HG03432 (cell line): ENCODE measurements around the gene GLIS1.

Source experiments
- ATAC-seq: cut with Tn5 transposase; IDR thresholded peaks from one replicate; pipeline ENCODE4 v1.9.1; 2021; ENCODE audit warnings: mild to moderate bottlenecking, moderate library complexity; ENCODE audit not compliant: unreplicated experiment

Gene GLIS1

GRCh38 chr1:53553734-53554509 is 185.0 kb downstream of the GLIS1 start:
- no peak for ATAC-seq

- no peak for ATAC-seq
Observed at GRCh38 chr1:53552981-53553733, 185.8 kb downstream of the GLIS1 start.

DNA sequence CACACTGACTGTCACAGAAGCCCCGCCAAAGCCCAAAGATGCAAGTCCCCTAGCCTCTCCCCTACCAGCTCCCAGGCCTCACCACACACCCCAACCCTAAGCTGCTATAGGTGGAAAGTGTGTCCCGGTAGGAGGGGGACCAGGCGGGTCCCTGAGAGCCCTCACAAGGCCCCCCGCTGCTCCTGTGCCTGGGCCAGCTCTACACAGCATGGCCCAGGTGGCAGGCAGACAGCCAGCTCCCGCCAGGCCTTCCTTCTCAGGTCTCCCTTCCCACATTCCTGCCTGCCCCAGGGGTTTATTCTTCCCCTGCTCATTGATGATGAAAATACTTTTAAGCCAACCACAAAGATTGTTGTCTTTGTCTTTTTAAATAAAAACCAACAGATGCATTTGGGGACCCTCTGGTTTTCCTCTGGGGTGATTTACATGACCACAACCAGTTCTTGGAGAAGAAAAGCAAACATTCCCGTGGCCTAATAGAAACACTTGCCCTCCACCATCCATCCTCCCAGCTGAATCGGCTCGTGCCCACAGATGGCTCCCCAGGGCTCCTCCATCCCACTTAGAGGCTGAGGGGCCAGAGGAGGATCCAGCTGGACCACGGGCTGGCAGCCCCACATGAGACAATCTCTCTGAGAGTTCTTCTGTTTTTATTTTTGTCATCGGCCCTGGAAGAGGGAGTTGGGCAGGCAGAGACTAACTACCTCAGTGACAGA is 186.7 kb downstream of the GLIS1 start:
- ATAC-seq: no peak

- ATAC-seq: no peak
Observed at GRCh38 chr1:53551428-53551995, 187.5 kb downstream of the GLIS1 start.

DNA sequence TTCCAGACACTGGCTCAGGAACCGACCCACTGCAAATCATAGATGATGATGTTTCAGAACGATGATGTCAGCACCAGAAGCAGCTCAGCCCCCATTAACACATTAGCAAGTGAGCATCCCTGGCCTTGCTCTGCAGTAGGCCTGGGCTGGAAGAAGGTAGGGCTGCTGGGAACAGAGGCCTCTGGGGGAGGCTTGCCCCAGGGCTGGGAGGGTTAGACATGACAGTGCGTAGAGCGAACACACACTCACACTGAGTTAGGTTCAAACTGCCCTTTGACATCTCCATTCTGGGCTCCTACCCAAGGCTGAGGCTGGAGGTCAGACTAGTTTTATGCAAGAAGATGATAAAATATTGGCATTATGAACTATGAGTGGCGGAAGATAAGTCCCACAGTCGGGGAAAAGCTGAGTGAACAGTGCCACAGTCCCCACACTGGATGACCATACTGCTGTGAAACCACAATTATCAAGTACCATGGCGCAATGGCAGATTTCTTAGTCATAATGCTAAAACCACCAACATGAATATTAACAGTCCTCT is 188.7 kb downstream of the GLIS1 start:
- ATAC-seq: no peak

DNA sequence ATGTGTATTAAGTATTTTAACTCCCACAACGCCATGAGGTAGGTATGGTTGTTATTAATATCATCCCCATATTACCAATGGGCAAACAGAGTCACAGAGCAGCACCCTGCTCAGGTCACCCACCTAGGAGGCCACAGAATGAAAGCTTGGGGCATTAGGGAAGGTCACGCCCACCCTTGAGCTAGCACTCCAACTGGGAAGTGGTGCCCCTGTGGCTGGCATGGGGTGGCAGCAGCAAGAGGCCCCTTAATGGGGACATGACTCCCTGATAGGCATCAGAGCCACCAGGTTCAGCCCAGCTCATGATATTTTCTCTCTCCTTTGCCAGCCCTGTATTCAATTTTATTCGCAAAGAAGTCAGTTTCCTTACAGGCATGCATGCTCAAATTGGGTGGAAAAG is 189.2 kb downstream of the GLIS1 start:
- ATAC-seq: no peak

- ATAC-seq: no peak
Observed at GRCh38 chr1:53549287-53549686, 189.7 kb downstream of the GLIS1 start.

DNA sequence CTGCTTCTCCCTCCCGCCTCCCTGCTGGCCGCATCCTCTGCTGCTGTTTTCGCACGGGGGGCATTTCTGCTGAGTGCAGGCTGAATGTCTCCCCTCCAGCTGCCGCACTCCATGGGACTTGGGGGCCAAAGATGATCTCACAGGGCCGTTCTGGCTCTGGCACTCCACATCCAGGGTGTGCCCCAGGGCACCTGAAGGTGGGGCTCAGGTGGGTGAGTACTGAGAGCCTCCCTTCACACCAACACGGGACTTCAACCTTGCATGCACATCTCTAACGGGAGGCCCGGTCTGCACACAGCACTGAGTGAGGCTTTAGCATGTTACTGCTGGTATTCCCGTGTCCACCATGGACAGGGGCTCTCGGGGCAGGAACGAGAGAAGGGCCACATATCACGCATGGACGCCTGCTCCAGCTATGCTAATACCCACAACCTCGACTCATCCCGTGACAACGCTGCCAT is 190.9 kb downstream of the GLIS1 start:
- ATAC-seq: no peak

DNA sequence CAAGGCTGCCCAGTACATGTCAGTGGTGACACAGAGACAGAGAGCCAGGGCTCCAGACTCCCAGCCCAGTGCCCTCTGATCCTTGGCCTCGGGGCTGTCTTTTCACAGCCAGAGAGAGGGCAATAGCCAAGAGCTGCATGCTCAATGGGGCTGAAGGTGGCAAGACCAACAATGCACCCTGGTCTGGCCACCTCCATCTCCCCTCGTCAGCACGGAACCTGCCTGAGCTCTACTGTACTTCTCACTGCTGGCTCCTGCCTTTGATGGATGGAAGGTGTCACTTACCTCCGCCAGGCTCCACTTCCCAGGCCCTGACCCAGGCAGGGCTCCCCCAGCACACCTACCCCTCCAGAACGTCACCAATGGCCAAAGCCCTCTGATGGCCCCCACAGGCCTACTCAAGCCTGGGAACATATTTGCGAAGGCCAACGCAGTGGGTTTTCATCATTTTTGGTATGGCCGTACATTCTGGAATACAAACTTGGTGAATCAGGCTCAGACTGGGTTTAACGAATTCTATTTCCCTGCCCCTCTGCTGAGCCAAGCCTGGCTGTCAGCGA is 191.7 kb downstream of the GLIS1 start:
- no peak for ATAC-seq

GRCh38 chr1:53546409-53547155 is 192.4 kb downstream of the GLIS1 start:
- no peak for ATAC-seq

GRCh38 chr1:53545663-53546408 is 193.1 kb downstream of the GLIS1 start:
- no peak for ATAC-seq

GRCh38 chr1:53544728-53545515 is 194.0 kb downstream of the GLIS1 start:
- ATAC-seq: no peak

DNA sequence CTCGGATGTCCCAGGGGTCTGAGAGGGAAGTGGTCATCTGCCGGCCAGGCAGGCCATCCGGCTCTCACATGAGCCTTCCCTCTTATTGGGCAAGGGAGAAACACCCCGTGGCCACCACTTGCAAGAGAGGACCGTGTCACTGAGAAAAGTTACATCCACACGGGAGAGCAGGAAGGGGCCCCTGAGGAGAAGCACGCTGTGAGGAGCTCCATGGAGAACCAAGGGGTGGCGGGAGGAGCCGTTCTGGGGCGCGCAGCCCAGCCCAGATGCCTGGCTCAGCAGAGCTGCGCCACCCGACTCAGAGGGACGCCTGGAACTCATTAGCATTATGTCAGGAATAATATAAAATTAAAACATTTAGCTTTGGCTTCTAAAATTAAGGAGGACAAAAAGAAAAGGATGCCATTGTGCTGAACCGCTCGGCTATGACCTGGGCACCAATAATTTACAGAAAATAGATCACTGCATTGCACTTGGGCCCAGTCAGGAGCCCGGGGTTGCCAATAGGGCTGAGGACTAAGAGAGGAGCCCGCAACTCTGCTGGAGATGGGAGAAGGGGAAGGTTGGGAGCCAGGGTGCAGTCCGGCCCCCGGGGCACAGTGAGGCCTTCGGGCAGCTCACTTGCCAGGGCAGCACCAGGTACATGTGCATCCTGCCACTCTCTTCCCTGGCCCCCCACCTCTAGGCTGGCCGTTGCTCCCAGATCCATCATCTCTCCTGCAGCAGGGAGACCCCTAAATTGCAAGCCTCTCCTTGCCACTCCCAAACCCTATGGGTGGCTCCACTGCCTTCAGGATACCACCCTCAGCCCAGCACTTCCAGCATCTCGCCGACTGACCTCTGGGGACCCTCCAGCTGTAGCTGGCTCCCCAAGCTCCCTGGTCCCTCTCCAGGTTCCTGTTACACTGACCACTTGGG is 194.9 kb downstream of the GLIS1 start:
- ATAC-seq: no peak

GRCh38 chr1:53543130-53543777 is 195.7 kb downstream of the GLIS1 start:
- no peak for ATAC-seq

- no peak for ATAC-seq
Observed at GRCh38 chr1:53542551-53542950, 196.4 kb downstream of the GLIS1 start.

- no peak for ATAC-seq
Observed at GRCh38 chr1:53541761-53542550, 197.0 kb downstream of the GLIS1 start.
